Heart right ventricle (tissue), 16 donors: ENCODE data around the gene LLGL2. TPM values are rescaled to one million over a fixed set of nuclear protein-coding genes. Genes with fewer than 3 reads are reported as not detected.

Experiments
- ATAC-seq, 8 donors: fragments of 200-7000 bp; cut with Tn5 transposase; one replicate each; pipeline ENCODE4 v1.9.1; 2020; ENCODE audit warnings: mild to moderate bottlenecking in 8 of 8, moderate library complexity in 8 of 8, moderate number of reproducible peaks in 1 of 8
- DNase-seq, 2 donors: peaks; one replicate each; pipeline ENCODE4 v3.0.0-alpha.2; 2020
- H3K27ac ChIP-seq, 10 donors: fragments of 200-600 bp; sonication (generic) in 2 of 10; one replicate each; pipeline versions ENCODE4 v1.5.0 to v1.8.0; 2020 to 2022; ENCODE audit warnings: mild to moderate bottlenecking in 3 of 10
- H3K27me3 ChIP-seq, 7 donors: fragments of 200-600 bp; one replicate each; pipeline ENCODE4 v1.8.0; 2021 to 2022; ENCODE audit warnings: mild to moderate bottlenecking in 2 of 7
- H3K36me3 ChIP-seq, 9 donors: fragments of 200-600 bp; sonication (generic) in 1 of 9; one replicate each; pipeline versions ENCODE4 v1.5.0 to v1.8.0; 2020 to 2022; ENCODE audit warnings: mild to moderate bottlenecking in 2 of 9
- H3K4me1 ChIP-seq, 9 donors: fragments of 200-600 bp; sonication (generic) in 1 of 9; one replicate each; pipeline versions ENCODE4 v1.5.0 to v1.8.0; 2020 to 2022; ENCODE audit warnings: mild to moderate bottlenecking in 4 of 9
- H3K4me3 ChIP-seq, 10 donors: fragments of 200-600 bp; sonication (generic) in 2 of 10; one replicate each; pipeline versions ENCODE4 v1.5.0 to v1.8.0; 2020 to 2022; ENCODE audit warnings: mild to moderate bottlenecking in 7 of 10, moderate library complexity in 2 of 10
- H3K9me3 ChIP-seq, 11 donors: fragments of 200-600 bp in 10 of 11; sonication (generic) in 2 of 11; one replicate each; pipeline versions ENCODE4 v1.5.0 to v1.8.0; 2013 to 2022; ENCODE audit warnings: mild to moderate bottlenecking in 2 of 11, control low read depth in 1 of 11, moderate library complexity in 1 of 11
- CTCF ChIP-seq, 9 donors: fragments of 200-600 bp; sonication (generic) in 2 of 9; IDR thresholded peaks; one replicate each; pipeline versions ENCODE4 v1.5.0 to v1.8.0; 2021 to 2022; ENCODE audit warnings: antibody characterized with exemption in 9 of 9, mild to moderate bottlenecking in 5 of 9, moderate library complexity in 1 of 9
- WGBS, 2 donors: extraction: QIAGEN DNeasy Blood & Tissue Kit; methylation state at CpG; one replicate each; pipeline ENCODE4 v1.1.7; 2013; ENCODE audit warnings: inconsistent platforms in 1 of 2; 5-methylcytosine and 5-hydroxymethylcytosine counted together
- intact Hi-C, 10 donors: fragments of 100-400 bp; cut with DNase I; formaldehyde crosslinking; loops; one replicate each; pipeline versions ENCODE4 v1.11.1 to v1.14.2; 2022
- polyA plus RNA-seq, 2 donors: library from polyadenylated mRNA; stranded (reverse); fragments of 200-250 nt; gene quantifications; one replicate each; pipeline ENCODE4 v1.2.3, GENCODE V29; 2013
- total RNA-seq, 10 donors: library from RNA; stranded (reverse); fragmentation: NEBNext Ultra II Directional in 3 of 10; extraction: Animal tissue kit (Norgen Biotek cat#: 25700) in 3 of 10; gene quantifications; one replicate each; pipeline versions ENCODE4 v1.2.1 to v1.2.4, GENCODE V29; 2021 to 2023
- donor health status: Arrhythmogenic right ventricular cardiomyopathy.
- donor health status: ischemic (EF 13 %, LVEDD 7.1; RV severe dilation, severe dysfunction).
- donor health status: healthy with polysubstance abuse.
- donor health status: DM: no; HTN: yes; CAD: no.
- donor health status: DM: no; HTN: no; CAD: no.
- donor health status: ischemic (EF 25% LVEDD 6.9; RV normal size, moderate dysfunction).
- donor health status: ischemic (EF 25% LVEDD 5.7; RV mildly dilated, moderate dysfunction).
- donor health status: healthy.
- donor health status: DM: yes; HTN: yes; CAD: no.
- donor health status: Ischemic cardiomyopathy.
- donor health status: ischemic (EF 35%, LVEDD 5.7; RV mildly dilated, moderate dysfunction).
- donor health status: nonischemic (EF 11% LVEDD 7.7; RV severe dilation, severe dysfunction).
- donor health status: DM: yes; HTN: yes; CAD: no.
- donor health status: PGD.
- donor health status: ischemic (EF 29% LVEDD 5.4; RV normal size, mild dysfunction).
- donor health status: nonischemic (EF 23%, LVEDD 6.1; RV moderate dilation, normal function).

LLGL2 gene
- total and polyA plus RNA-seq, 12 donors = 1.1 to 14.8 (median 3.3) TPM

GRCh38 chr17:75616521-75617122, 91.1 kb downstream of the LLGL2 start:
- TF ChIP-seq CTCF (IDR thresholded peaks at IDR 0.05) = no peak
- DNase-seq = no peak

GRCh38 chr17:75617218-75617617, 91.7 kb downstream of the LLGL2 start:
- H3K36me3 ChIP-seq = peaks cover 0 to 100% (median 43%) of the 10 kb centered on the region in 9 donors
- ATAC-seq (no peak), DNase-seq (no peak)
- H3K27me3 ChIP-seq = no peaks in the 10 kb centered on the region
- intact Hi-C loops = no loop called here
- no peak for TF ChIP-seq CTCF (IDR thresholded peaks at IDR 0.05)
- H3K4me3 ChIP-seq = no peak overlapping the region
- 94% methylated on average over 16 of the region's 16 CpGs for WGBS, 2 donors
- no peak overlapping the region for H3K27ac ChIP-seq
- no peaks in the 10 kb centered on the region for H3K4me1 ChIP-seq
- no peaks in the 10 kb centered on the region for H3K9me3 ChIP-seq

More at GRCh38 chr17:75616521-75617122, 91.1 kb downstream of the LLGL2 start:
- H3K36me3 ChIP-seq = peaks cover 0 to 100% (median 47%) of the 10 kb centered on the region in 9 donors
- intact Hi-C loops = no loop called here
- 92 to 94% methylated on average over 24 of the region's 24 CpGs for WGBS, 2 donors
- H3K4me3 ChIP-seq = no peak overlapping the region
- no peak for ATAC-seq
- H3K27ac ChIP-seq = no peak overlapping the region
- no peaks in the 10 kb centered on the region for H3K9me3 ChIP-seq
- no peaks in the 10 kb centered on the region for H3K27me3 ChIP-seq
- no peaks in the 10 kb centered on the region for H3K4me1 ChIP-seq

GRCh38 chr17:75617675-75618074, 92.2 kb downstream of the LLGL2 start:
- intact Hi-C loops = no loop called here

More at GRCh38 chr17:75617675-75618074, 92.2 kb downstream of the LLGL2 start:
- no peaks in the 10 kb centered on the region for H3K4me1 ChIP-seq
- H3K4me3 ChIP-seq = no peak overlapping the region
- no peak for TF ChIP-seq CTCF (IDR thresholded peaks at IDR 0.05)
- H3K27ac ChIP-seq = no peak overlapping the region
- ATAC-seq = no peak
- no peaks in the 10 kb centered on the region for H3K27me3 ChIP-seq
- peaks cover 0 to 100% (median 38%) of the 10 kb centered on the region in 9 donors for H3K36me3 ChIP-seq
- H3K9me3 ChIP-seq = no peaks in the 10 kb centered on the region
- 91 to 94% methylated on average over 11 of the region's 11 CpGs for WGBS, 2 donors
- no peak for DNase-seq
